Ammon's horn (tissue), 1 donor: Measurements from ENCODE around the gene AKAP8L.

ENCODE experiments used
- DNase-seq: peaks from one replicate; pipeline ENCODE4 v3.0.0-alpha.2; 2016; ENCODE audit warnings: low spot score

AKAP8L gene

GRCh38 chr19:15448778-15449619 lies 30.2 kb upstream of the AKAP8L start:
- DNase-seq: no peak

- no peak for DNase-seq
Observed at GRCh38 chr19:15448044-15448777, 29.4 kb upstream of the AKAP8L start.

- no peak for DNase-seq
Observed at GRCh38 chr19:15447057-15447456, 28.3 kb upstream of the AKAP8L start.

GRCh38 chr19:15445807-15446376 lies 27.1 kb upstream of the AKAP8L start:
- DNase-seq: no peak

GRCh38 chr19:15445227-15445605 lies 26.4 kb upstream of the AKAP8L start:
- no peak for DNase-seq

- no peak for DNase-seq
Observed at GRCh38 chr19:15444505-15445226, 25.9 kb upstream of the AKAP8L start.

- no peak for DNase-seq
Observed at GRCh38 chr19:15443838-15444237, 25.1 kb upstream of the AKAP8L start.

GRCh38 chr19:15443325-15443724 lies 24.5 kb upstream of the AKAP8L start:
- no peak for DNase-seq

GRCh38 chr19:15442142-15442920 lies 23.5 kb upstream of the AKAP8L start:
- no peak for DNase-seq

GRCh38 chr19:15441317-15441716 lies 22.5 kb upstream of the AKAP8L start:
- no peak for DNase-seq

- no peak for DNase-seq
Observed at GRCh38 chr19:15439821-15440641, 21.2 kb upstream of the AKAP8L start.

- no peak for DNase-seq
Observed at GRCh38 chr19:15439078-15439799, 20.5 kb upstream of the AKAP8L start.

- DNase-seq: no peak
Observed at GRCh38 chr19:15438577-15438976, 19.8 kb upstream of the AKAP8L start.

GRCh38 chr19:15438124-15438496 lies 19.3 kb upstream of the AKAP8L start:
- DNase-seq: no peak

- DNase-seq: no peak
Observed at GRCh38 chr19:15437355-15438123, 18.8 kb upstream of the AKAP8L start.

GRCh38 chr19:15436826-15437110 lies 18.0 kb upstream of the AKAP8L start:
- no peak for DNase-seq

GRCh38 chr19:15436012-15436825 lies 17.4 kb upstream of the AKAP8L start:
- DNase-seq: no peak

GRCh38 chr19:15433519-15434069 lies 14.8 kb upstream of the AKAP8L start:
- DNase-seq: no peak
